H1 (cell line): ENCODE data around the gene WDR19. TPM values are rescaled to one million over a fixed set of nuclear protein-coding genes. Genes with fewer than 3 reads are reported as not detected.

Source experiments
- CTCF ChIA-PET: fragments of 300-600 bp; sonication (Branson Sonifier 250); formaldehyde crosslinking; loops from one replicate; lab custom pipeline; 2021; ENCODE audit not compliant: partially characterized antibody; lab: Charles Lee
- POLR2A ChIA-PET: fragments of 300-600 bp; sonication (Branson Sonifier 250); formaldehyde crosslinking; loops from one replicate; lab custom pipeline; 2021; ENCODE audit warnings: inconsistent platforms; ENCODE audit not compliant: partially characterized antibody; lab: Charles Lee
- DNase-seq, 2 experiments: peaks; one replicate each; pipeline versions ENCODE4 v3.0.0 to v3.0.0-alpha.2; 2010 to 2022; ENCODE audit warnings: low spot score in 2 of 2, low read depth in 1 of 2, mixed read lengths in 1 of 2
- FAIRE-seq: peaks from 2 replicates; lab custom pipeline; 2011; peaks lifted over from hg19 to GRCh38; lab: Jason Lieb, UNC
- H2AFZ ChIP-seq: 2 replicates; pipeline ENCODE4 v1.8.1; 2012; ENCODE audit warnings: low read length, inconsistent platforms
- H2AK5ac ChIP-seq: 2 replicates; pipeline ENCODE4 v1.6.1; 2013; ENCODE audit warnings: low read depth, low read length
- H2BK120ac ChIP-seq: replicated peaks from 2 replicates; pipeline ENCODE3; 2013; ENCODE audit warnings: low read depth, low read length, inconsistent platforms
- H2BK12ac ChIP-seq: 2 replicates; pipeline ENCODE4 v1.6.1; 2013; ENCODE audit warnings: low read depth, low read length
- H2BK15ac ChIP-seq: 2 replicates; pipeline ENCODE4 v1.6.1; 2013; ENCODE audit warnings: low read length
- H2BK20ac ChIP-seq: 2 replicates; pipeline ENCODE4 v1.6.1; 2013; ENCODE audit warnings: low read length
- H2BK5ac ChIP-seq: 2 replicates; pipeline ENCODE4 v1.6.1; 2013; ENCODE audit warnings: low read depth, low read length
- H3K14ac ChIP-seq: 2 replicates; pipeline ENCODE4 v1.6.1; 2013; ENCODE audit warnings: inconsistent platforms; ENCODE audit not compliant: insufficient read length
- H3K18ac ChIP-seq: 2 replicates; pipeline ENCODE4 v1.6.1; 2013; ENCODE audit warnings: low read length; ENCODE audit errors: extremely low read depth
- H3K23ac ChIP-seq: 2 replicates; pipeline ENCODE4 v1.6.1; 2013; ENCODE audit warnings: inconsistent platforms; ENCODE audit not compliant: insufficient read length
- H3K23me2 ChIP-seq: 2 replicates; pipeline ENCODE4 v1.6.1; 2013; ENCODE audit warnings: low read depth, low read length
- H3K27ac ChIP-seq: 2 replicates; pipeline ENCODE4 v1.6.1; 2011; ENCODE audit warnings: low read depth, low read length, inconsistent platforms
- H3K27me3 ChIP-seq, 4 experiments: replicated peaks in 1 of 4; 1 replicate in 1 of 4; 2 replicates in 3 of 4; pipeline versions ENCODE4 v1.6.1 to v1.8.1; 2011 to 2013; ENCODE audit warnings: low read length in 3 of 4, mild to moderate bottlenecking in 3 of 4, inconsistent platforms in 2 of 4, mixed read lengths in 2 of 4, moderate library complexity in 1 of 4; ENCODE audit not compliant: control insufficient read depth in 3 of 4, insufficient read depth in 3 of 4; ENCODE audit errors: extremely low read depth in 1 of 4
- H3K36me3 ChIP-seq, 4 experiments: 2 replicates each; pipeline versions ENCODE4 v1.6.1 to v1.8.1; 2011 to 2013; ENCODE audit warnings: mild to moderate bottlenecking in 4 of 4, low read length in 3 of 4, moderate library complexity in 2 of 4, control low read depth in 1 of 4, inconsistent platforms in 1 of 4; ENCODE audit not compliant: insufficient read depth in 4 of 4, control insufficient read depth in 2 of 4
- H3K4ac ChIP-seq: replicated peaks from 2 replicates; pipeline ENCODE3; 2013; ENCODE audit warnings: low read length, low read depth, mixed read lengths, inconsistent platforms; ENCODE audit not compliant: insufficient read length
- H3K4me1 ChIP-seq, 4 experiments: replicated peaks in 1 of 4; 1 replicate in 1 of 4; 2 replicates in 3 of 4; pipeline versions ENCODE4 v1.6.1 to v1.8.1; 2011 to 2013; ENCODE audit warnings: low read length in 3 of 4, inconsistent platforms in 2 of 4, mixed read lengths in 1 of 4; ENCODE audit not compliant: insufficient read depth in 4 of 4, control insufficient read depth in 3 of 4
- H3K4me2 ChIP-seq, 2 experiments: 2 replicates each; pipeline versions ENCODE4 v1.6.1 to v1.8.1; 2011 to 2013; ENCODE audit warnings: low read depth in 2 of 2, low read length in 2 of 2, control low read depth in 1 of 2, inconsistent platforms in 1 of 2, mild to moderate bottlenecking in 1 of 2; ENCODE audit not compliant: insufficient read depth in 1 of 2
- H3K4me3 ChIP-seq, 4 experiments: fragments of 200-600, 300-600 bp in 1 of 4; sonication (generic), shearing (Covaris generic), sonication (Bioruptor Twin) in 1 of 4; 2 replicates each; pipeline versions ENCODE4 v1.5.1 to v1.8.1; 2011 to 2016; ENCODE audit warnings: low read length in 4 of 4, low read depth in 3 of 4, control low read depth in 2 of 4, inconsistent platforms in 2 of 4, mild to moderate bottlenecking in 2 of 4, mixed read lengths in 1 of 4, moderate library complexity in 1 of 4; ENCODE audit not compliant: insufficient read depth in 2 of 4; ENCODE audit errors: extremely low read depth in 1 of 4
- H3K56ac ChIP-seq: replicated peaks from 2 replicates; pipeline ENCODE3; 2013; ENCODE audit warnings: low read depth, mild to moderate bottlenecking, mixed read lengths, low read length, inconsistent platforms; ENCODE audit not compliant: insufficient read length
- H3K79me1 ChIP-seq: 2 replicates; pipeline ENCODE4 v1.6.1; 2013; ENCODE audit warnings: low read depth, low read length, control low read depth
- H3K79me2 ChIP-seq, 2 experiments: 2 replicates each; pipeline versions ENCODE4 v1.6.1 to v1.8.1; 2012 to 2013; ENCODE audit warnings: low read length in 2 of 2, mild to moderate bottlenecking in 2 of 2, inconsistent platforms in 1 of 2; ENCODE audit not compliant: insufficient read depth in 2 of 2, control insufficient read depth in 1 of 2
- H3K9ac ChIP-seq, 4 experiments: replicated peaks in 1 of 4; 1 replicate in 1 of 4; 2 replicates in 3 of 4; pipeline versions ENCODE4 v1.6.1 to v1.8.1; 2011 to 2013; ENCODE audit warnings: low read depth in 3 of 4, low read length in 3 of 4, control low read depth in 2 of 4, mild to moderate bottlenecking in 2 of 4, moderate library complexity in 2 of 4, inconsistent platforms in 1 of 4; ENCODE audit errors: extremely low read depth in 1 of 4
- H3K9me3 ChIP-seq, 2 experiments: 2 replicates each; pipeline versions ENCODE4 v1.6.1 to v1.8.1; 2012 to 2013; ENCODE audit warnings: mild to moderate bottlenecking in 2 of 2, moderate library complexity in 2 of 2, control low read depth in 1 of 2, inconsistent platforms in 1 of 2, low read depth in 1 of 2, low read length in 1 of 2, mixed read lengths in 1 of 2; ENCODE audit not compliant: insufficient read depth in 2 of 2
- H4K20me1 ChIP-seq, 2 experiments: replicated peaks in 1 of 2; 2 replicates each; pipeline versions ENCODE3 to v1.8.1; 2011 to 2013; ENCODE audit warnings: inconsistent platforms in 2 of 2, low read length in 2 of 2, mild to moderate bottlenecking in 1 of 2; ENCODE audit not compliant: insufficient read depth in 2 of 2, control insufficient read depth in 1 of 2
- H4K5ac ChIP-seq: 2 replicates; pipeline ENCODE4 v1.6.1; 2013; ENCODE audit warnings: low read length, low read depth, mixed read lengths, inconsistent platforms; ENCODE audit not compliant: insufficient read length
- H4K8ac ChIP-seq: 2 replicates; pipeline ENCODE4 v1.8.0; 2013; ENCODE audit warnings: mild to moderate bottlenecking, moderate library complexity, low read length, inconsistent platforms; ENCODE audit not compliant: insufficient read depth; ENCODE audit errors: extremely low read depth
- H4K91ac ChIP-seq: replicated peaks from 2 replicates; pipeline ENCODE3; 2013; ENCODE audit warnings: low read length, mixed read lengths, inconsistent platforms; ENCODE audit not compliant: insufficient read length
- EGR1 ChIP-seq: IDR thresholded peaks from 2 replicates; pipeline ENCODE4 v1.6.1; 2011; ENCODE audit warnings: low read depth, low read length, borderline replicate concordance
- HDAC2 ChIP-seq, 2 experiments: fragments of 300-600 bp in 1 of 2; sonication (generic) in 1 of 2; IDR thresholded peaks; 2 replicates each; pipeline ENCODE4 v1.6.1; 2011 to 2012; ENCODE audit warnings: low read depth in 2 of 2, low read length in 2 of 2, mild to moderate bottlenecking in 2 of 2, moderate library complexity in 2 of 2, borderline replicate concordance in 1 of 2, inconsistent platforms in 1 of 2
- JUN ChIP-seq: IDR thresholded peaks from 2 replicates; pipeline ENCODE4 v1.6.1; 2011; ENCODE audit warnings: low read depth, mild to moderate bottlenecking, improper control_type of control experiment, low read length
- JUND ChIP-seq: IDR thresholded peaks from 2 replicates; pipeline ENCODE4 v1.6.1; 2011; ENCODE audit warnings: mild to moderate bottlenecking, improper control_type of control experiment, low read length
- RAD21 ChIP-seq, 2 experiments: IDR thresholded peaks in 1 of 2; conservative IDR thresholded peaks in 1 of 2; 2 replicates each; pipeline ENCODE4 v1.6.1; 2011; ENCODE audit warnings: low read depth in 2 of 2, low read length in 2 of 2, improper control_type of control experiment in 1 of 2, inconsistent platforms in 1 of 2, mild to moderate bottlenecking in 1 of 2, moderate library complexity in 1 of 2
- RFX5 ChIP-seq: IDR thresholded peaks from 2 replicates; pipeline ENCODE4 v1.6.1; 2011; ENCODE audit warnings: low read depth, low read length, improper control_type of control experiment, borderline replicate concordance
- SIN3A ChIP-seq, 2 experiments: IDR thresholded peaks in 1 of 2; conservative IDR thresholded peaks in 1 of 2; 2 replicates each; pipeline ENCODE4 v1.6.1; 2011 to 2012; ENCODE audit warnings: low read length in 2 of 2, improper control_type of control experiment in 1 of 2, low read depth in 1 of 2, mild to moderate bottlenecking in 1 of 2
- SIX5 ChIP-seq: IDR thresholded peaks from 2 replicates; pipeline ENCODE4 v1.6.1; 2011; ENCODE audit warnings: mild to moderate bottlenecking, low read depth, low read length
- TAF7 ChIP-seq: optimal IDR thresholded peaks from 2 replicates; pipeline ENCODE3; 2011; ENCODE audit warnings: low read depth, mild to moderate bottlenecking, inconsistent platforms, low read length, moderate library complexity, borderline replicate concordance
- WGBS, 2 experiments: shearing (Covaris generic) in 1 of 2; methylation state at CpG; one replicate each; pipeline versions ENCODE4 v1.1.6 to v1.1.7; 2013 to 2015; ENCODE audit warnings: low lambda C conversion rate in 2 of 2, mixed read lengths in 2 of 2, inconsistent platforms in 1 of 2, low coverage in 1 of 2, missing lambda C conversion rate in 1 of 2; ENCODE audit not compliant: insufficient replicate concordance in 2 of 2, insufficient coverage in 1 of 2, insufficient read length in 1 of 2; ENCODE audit errors: extremely low coverage in 1 of 2, missing lambda C conversion rate in 1 of 2; 5-methylcytosine and 5-hydroxymethylcytosine counted together
- polyA plus RNA-seq, 7 experiments: library from polyadenylated mRNA; depleted of rRNA in 3 of 7; stranded (reverse) in 5 of 7; unstranded in 2 of 7; fragments of >200 nt in 5 of 7; fragments of 200-250 nt in 2 of 7; gene quantifications; 1 replicate in 5 of 7; 2 replicates in 1 of 7; 4 replicates in 1 of 7; pipeline versions ENCODE4 v1.2.1 to v1.2.3, GENCODE V29; 2011 to 2013; ENCODE audit warnings: missing spikeins in 2 of 7, mixed read lengths in 2 of 7
- total RNA-seq: library from RNA; stranded (reverse); fragmentation: NEBNext Ultra II Directional; extraction: Animal tissue kit (Norgen Biotek cat#: 25700); gene quantifications from 2 replicates; pipeline ENCODE4 v1.2.1, GENCODE V29; 2021
- TF ChIP-seq, protein P1 (sequence below): IDR thresholded peaks from 2 replicates; pipeline ENCODE4 v1.6.1; 2012; ENCODE audit warnings: low read length, inconsistent platforms
- TF ChIP-seq, protein P2 (sequence below): IDR thresholded peaks from 2 replicates; pipeline ENCODE4 v1.6.1; 2011; ENCODE audit warnings: low read depth, mild to moderate bottlenecking, low read length; ENCODE audit not compliant: insufficient read depth

WDR19 gene
- total and polyA plus RNA-seq, 2 of the 8 experiments (the other 6 are each of a cell fraction or from before 2014, with no cell fraction given), result 22.2 to 23.3 TPM

DNA sequence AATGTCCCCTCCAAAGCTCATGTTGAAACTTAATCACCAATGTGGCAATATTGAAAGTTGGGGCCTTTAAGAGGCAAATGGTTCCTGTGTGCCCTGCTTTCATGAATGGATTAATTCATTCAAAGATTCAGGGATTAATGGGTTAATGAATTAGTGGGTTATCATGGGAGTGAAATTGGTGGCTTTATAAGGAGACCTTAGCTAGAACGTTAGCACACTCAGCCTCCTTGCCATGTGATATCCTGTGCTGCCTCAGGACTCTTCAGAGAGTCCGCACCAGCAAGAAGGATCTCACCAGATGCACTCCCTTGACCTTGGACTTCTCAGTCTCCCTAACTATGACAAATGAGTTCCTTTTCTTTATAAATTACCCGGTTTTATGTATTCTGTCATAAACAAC is 2.6 kb upstream of the WDR19 start:
- Histone ChIP-seq H3K56ac (no peak overlapping the region), H2BK120ac (no peak overlapping the region), H4K20me1 (no peaks in the 10 kb centered on the region), H3K4me3 (no peak overlapping the region), H3K27me3 (no peaks in the 10 kb centered on the region; a peak in 1 of 7 replicates), H3K23ac (no peak overlapping the region), H3K27ac (no peak overlapping the region), H3K9me3 (no peaks in the 10 kb centered on the region), H4K91ac (no peak overlapping the region), H3K4ac (no peak overlapping the region), H3K4me2 (no peak overlapping the region), H3K9ac (no peak overlapping the region), H2BK15ac (no peak overlapping the region), H3K79me2 (no peaks in the 10 kb centered on the region), H2AFZ (no peak overlapping the region), H3K79me1 (no peaks in the 10 kb centered on the region), H3K36me3 (no peaks in the 10 kb centered on the region), H2AK5ac (no peak overlapping the region), H3K4me1 (no peaks in the 10 kb centered on the region; a peak in 1 of 7 replicates), H4K5ac (no peak overlapping the region), H3K18ac (no peak overlapping the region), H3K23me2 (peaks cover 4% of the 10 kb centered on the region; the same call in 1 of the 2 replicates), H2BK12ac (no peak overlapping the region), H2BK5ac (no peak overlapping the region), H3K14ac (no peak overlapping the region), H4K8ac (no peak overlapping the region), H2BK20ac (no peak overlapping the region)
- 91% methylated on average over 3 of the region's 3 CpGs; no CpG with 5 or more reads in 1 of the 2 experiments for WGBS, 2 experiments
- no peak for DNase-seq
- no peak for FAIRE-seq
- ChIA-PET POLR2A (no interaction called here), CTCF (interaction anchor here (0.6 to 1.4 kb wide), 5 partner anchors 13 to 721 kb away, joined by 3 to 5 read pairs (median 3); no protein-coding TSS in a partner anchor)
- TF ChIP-seq HDAC2 (IDR thresholded peaks at IDR 0.05; ENCODE audit: borderline replicate concordance in 1 of 2, low read depth in 2 of 2, low read length in 2 of 2), result no peak
- TF ChIP-seq RFX5, result no peak
- no peak for TF ChIP-seq TAF7
- no peak for TF ChIP-seq JUN
- no peak for TF ChIP-seq SIX5
- TF ChIP-seq, protein P1, sequence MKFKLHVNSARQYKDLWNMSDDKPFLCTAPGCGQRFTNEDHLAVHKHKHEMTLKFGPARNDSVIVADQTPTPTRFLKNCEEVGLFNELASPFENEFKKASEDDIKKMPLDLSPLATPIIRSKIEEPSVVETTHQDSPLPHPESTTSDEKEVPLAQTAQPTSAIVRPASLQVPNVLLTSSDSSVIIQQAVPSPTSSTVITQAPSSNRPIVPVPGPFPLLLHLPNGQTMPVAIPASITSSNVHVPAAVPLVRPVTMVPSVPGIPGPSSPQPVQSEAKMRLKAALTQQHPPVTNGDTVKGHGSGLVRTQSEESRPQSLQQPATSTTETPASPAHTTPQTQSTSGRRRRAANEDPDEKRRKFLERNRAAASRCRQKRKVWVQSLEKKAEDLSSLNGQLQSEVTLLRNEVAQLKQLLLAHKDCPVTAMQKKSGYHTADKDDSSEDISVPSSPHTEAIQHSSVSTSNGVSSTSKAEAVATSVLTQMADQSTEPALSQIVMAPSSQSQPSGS, result no peak
- no peak for TF ChIP-seq EGR1
- no peak for TF ChIP-seq SIN3A (conservative IDR thresholded peaks at IDR 0.05 in 1 of 2, IDR thresholded peaks at IDR 0.05 in 1 of 2; ENCODE audit: low read depth in 1 of 2, low read length in 2 of 2)
- no peak for TF ChIP-seq RAD21 (IDR thresholded peaks at IDR 0.05 in 1 of 2, conservative IDR thresholded peaks at IDR 0.05 in 1 of 2; ENCODE audit: low read depth in 2 of 2, low read length in 2 of 2)
- TF ChIP-seq, protein P2, sequence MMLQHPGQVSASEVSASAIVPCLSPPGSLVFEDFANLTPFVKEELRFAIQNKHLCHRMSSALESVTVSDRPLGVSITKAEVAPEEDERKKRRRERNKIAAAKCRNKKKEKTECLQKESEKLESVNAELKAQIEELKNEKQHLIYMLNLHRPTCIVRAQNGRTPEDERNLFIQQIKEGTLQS, result no peak
- no peak for TF ChIP-seq JUND
